Islet precursor cell (in vitro differentiated cells): Measurements from ENCODE around the gene ZNF324.
"Not testable (repeated sequence)": the region's sequence is repeated elsewhere in the genome, so short reads cannot be mapped to it uniquely, and the experiment has no call there.

Source experiments
- DNase-seq: peaks from one replicate; pipeline ENCODE4 v3.0.0-alpha.2; 2018

ZNF324 gene

GRCh38 chr19:58466760-58467589 is at the start of gene ZNF324:
TSS of gene ZNF324 (plus strand) at chr19:58467080. CDS start at chr19:58469186, 2,106 bp downstream.
- DNase-seq: peak; percentile 99

GRCh38 chr19:58428617-58429016 is 38.3 kb upstream of the ZNF324 start:
- no peak for DNase-seq

- no peak for DNase-seq
These were observed 37.1 kb upstream of the ZNF324 start for GRCh38 chr19:58429745-58430144.

GRCh38 chr19:58434217-58434616 is 32.7 kb upstream of the ZNF324 start:
- DNase-seq: no peak

- peak; percentile 56 for DNase-seq
These were observed 27.0 kb upstream of the ZNF324 start, which contains the start of gene ZNF132 for GRCh38 chr19:58439576-58440554. TSS of gene ZNF132 (minus strand) at chr19:58440153. CDS start at chr19:58439821, 332 bp downstream.

- DNase-seq: no peak
These were observed 26.3 kb upstream of the ZNF324 start for GRCh38 chr19:58440556-58440955.

GRCh38 chr19:58442986-58443385 is 23.9 kb upstream of the ZNF324 start:
- not testable (repeated sequence) for DNase-seq

GRCh38 chr19:58448860-58449259 is 18.0 kb upstream of the ZNF324 start:
- not testable (repeated sequence) for DNase-seq

GRCh38 chr19:58449980-58450379 is 16.9 kb upstream of the ZNF324 start:
- DNase-seq: not testable (repeated sequence)

- DNase-seq: no peak
These were observed 16.0 kb upstream of the ZNF324 start for GRCh38 chr19:58450856-58451357.

- DNase-seq: peak; percentile 98
These were observed 15.3 kb upstream of the ZNF324 start, which contains the start of gene ZNF324B for GRCh38 chr19:58451358-58452101. TSS of gene ZNF324B (plus strand) at chr19:58451622. CDS start at chr19:58453702, 2,080 bp downstream.

- DNase-seq: no peak
These were observed 13.1 kb upstream of the ZNF324 start for GRCh38 chr19:58453743-58454142.

GRCh38 chr19:58455306-58455705 is 11.6 kb upstream of the ZNF324 start:
- no peak for DNase-seq

GRCh38 chr19:58456111-58456510 is 10.8 kb upstream of the ZNF324 start:
- DNase-seq: no peak

- DNase-seq: no peak
These were observed 6.8 kb upstream of the ZNF324 start for GRCh38 chr19:58460039-58460438.

GRCh38 chr19:58466089-58466759 is 656 bp upstream of the ZNF324 start:
- DNase-seq: no peak

- no peak for DNase-seq
These were observed 1.4 kb downstream of the ZNF324 start for GRCh38 chr19:58468216-58468839.

- DNase-seq: no peak
These were observed 2.5 kb downstream of the ZNF324 start for GRCh38 chr19:58469241-58470013.

GRCh38 chr19:58470837-58471543 is 4.1 kb downstream of the ZNF324 start:
- DNase-seq: not testable (repeated sequence)

- DNase-seq: no peak
These were observed 4.9 kb downstream of the ZNF324 start for GRCh38 chr19:58471736-58472135.
